Activated naive CD8-positive, alpha-beta T cell treated with anti-CD3 and anti-CD28 coated beads, Interleukin-2, amount 50 U/mL, for 16 hours (primary cell): ENCODE results near the gene BRD1.

ENCODE experiments used
- DNase-seq: peaks from one replicate; pipeline ENCODE4 v3.0.0-alpha.2; 2020; ENCODE audit warnings: low read depth, low spot score

BRD1 gene

DNA sequence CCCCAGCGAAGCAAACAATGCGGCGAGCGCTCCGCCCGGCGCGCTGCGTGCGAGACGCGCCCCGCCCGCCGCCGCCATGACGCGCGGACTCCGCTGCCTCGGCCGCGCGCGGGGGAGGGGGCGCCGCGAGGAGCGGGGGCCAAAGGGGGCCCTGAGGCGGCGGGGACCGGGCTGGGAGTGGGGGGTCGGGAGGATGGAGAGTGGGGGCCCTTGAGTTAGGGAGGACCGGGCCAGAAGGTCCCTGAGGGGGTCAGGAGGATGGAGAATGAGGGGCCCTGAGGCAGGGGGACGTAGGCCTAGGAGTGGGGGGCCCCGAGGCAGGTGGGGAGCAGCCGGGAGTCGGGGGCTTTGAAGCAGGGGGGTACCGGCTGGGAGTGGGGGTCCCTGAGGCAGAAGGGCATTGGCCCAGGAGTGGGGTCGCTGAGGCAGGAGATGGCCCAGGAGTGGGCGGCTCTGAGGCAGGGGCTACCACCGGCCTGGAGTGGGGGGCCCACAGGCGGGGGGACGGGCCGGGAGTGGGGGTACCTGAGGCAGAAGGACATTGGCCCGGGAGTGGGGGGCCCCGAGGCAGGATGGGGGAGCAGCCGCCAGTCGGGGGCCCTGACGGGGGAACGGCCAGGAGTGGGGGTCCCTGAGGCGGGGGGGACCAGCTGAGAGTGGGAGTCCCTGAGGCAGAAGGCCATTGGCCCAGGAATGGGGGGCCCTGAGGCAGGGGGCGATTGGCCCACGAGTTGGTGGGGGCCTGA is at the start of gene BRD1:
BRD1 (minus strand) TSS at position 21 of the 746 bp plus-strand sequence. CDS start 3,556 bp downstream, outside the sequence.
- no peak for DNase-seq

DNA sequence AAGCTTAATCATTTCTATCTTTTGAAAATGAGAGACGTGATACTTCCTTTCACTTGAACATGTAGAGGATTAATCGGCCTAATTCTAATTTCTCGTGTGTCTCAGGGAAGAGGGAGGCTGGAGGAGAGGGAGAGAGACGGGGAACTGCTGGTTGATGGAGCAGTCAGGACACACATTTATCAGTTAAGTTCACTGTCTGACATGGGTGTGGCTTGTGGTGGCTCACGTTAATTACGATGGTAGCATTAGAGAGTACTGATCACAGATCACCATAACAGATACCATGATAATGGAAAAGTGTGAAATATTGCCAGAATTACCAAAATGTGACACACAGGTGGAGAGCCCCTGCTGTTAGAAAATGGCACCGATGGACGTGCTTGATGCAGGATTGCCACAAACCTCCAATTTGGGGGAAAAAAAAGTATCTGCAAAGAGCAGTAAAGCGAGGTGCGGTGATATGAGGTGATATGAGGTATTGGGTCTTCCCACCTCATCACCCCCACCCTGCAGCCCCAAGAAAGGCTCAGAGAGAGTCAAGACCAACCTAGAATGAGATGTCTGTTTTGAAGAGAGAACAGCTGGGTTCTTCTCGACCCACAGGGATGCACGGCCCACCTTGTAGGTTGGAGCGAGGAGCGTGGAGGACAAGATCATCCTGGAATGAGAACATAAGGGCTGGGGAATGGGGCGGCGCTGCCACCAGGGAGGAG is 45.7 kb upstream of the BRD1 start:
- no peak for DNase-seq

DNA sequence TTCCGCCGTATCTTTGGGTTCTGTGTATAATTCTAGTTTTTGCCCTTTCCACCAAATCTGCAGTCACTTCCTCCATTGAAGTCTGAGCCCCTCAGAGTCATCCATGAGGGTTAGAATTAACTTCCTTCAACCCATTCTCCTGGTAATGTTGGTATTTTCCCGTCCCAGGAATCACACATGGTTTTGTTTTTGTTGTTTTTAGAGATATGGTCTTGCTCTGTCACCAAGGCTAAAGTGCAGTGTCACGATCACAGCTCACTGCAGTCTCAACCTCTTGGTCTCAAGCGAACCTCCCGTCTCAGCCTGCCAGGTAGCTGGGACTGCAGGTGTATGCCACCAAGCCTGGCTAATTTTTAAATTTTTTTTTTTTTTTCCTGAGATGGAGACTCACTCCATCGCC is 44.7 kb upstream of the BRD1 start:
- no peak for DNase-seq

DNA sequence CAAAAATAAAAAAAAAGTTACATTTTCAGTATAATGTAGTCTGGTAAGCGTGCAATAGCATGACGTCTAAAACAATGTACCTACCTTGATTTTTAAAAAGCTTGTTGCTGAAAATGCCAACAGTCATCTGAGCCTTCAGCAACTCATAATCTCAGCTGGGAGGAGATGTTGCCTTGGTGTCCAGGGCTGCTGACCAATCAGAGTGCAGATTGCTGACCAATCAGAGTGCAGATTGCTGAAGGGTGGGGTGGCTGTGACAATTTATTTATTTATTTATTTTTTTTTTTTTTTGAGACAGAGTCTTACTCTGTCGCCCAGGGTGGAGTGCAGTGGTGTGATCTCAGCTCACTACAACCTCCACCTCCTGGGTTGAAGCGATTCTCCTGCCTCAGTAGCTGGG is 43.8 kb upstream of the BRD1 start:
- DNase-seq, result no peak

DNA sequence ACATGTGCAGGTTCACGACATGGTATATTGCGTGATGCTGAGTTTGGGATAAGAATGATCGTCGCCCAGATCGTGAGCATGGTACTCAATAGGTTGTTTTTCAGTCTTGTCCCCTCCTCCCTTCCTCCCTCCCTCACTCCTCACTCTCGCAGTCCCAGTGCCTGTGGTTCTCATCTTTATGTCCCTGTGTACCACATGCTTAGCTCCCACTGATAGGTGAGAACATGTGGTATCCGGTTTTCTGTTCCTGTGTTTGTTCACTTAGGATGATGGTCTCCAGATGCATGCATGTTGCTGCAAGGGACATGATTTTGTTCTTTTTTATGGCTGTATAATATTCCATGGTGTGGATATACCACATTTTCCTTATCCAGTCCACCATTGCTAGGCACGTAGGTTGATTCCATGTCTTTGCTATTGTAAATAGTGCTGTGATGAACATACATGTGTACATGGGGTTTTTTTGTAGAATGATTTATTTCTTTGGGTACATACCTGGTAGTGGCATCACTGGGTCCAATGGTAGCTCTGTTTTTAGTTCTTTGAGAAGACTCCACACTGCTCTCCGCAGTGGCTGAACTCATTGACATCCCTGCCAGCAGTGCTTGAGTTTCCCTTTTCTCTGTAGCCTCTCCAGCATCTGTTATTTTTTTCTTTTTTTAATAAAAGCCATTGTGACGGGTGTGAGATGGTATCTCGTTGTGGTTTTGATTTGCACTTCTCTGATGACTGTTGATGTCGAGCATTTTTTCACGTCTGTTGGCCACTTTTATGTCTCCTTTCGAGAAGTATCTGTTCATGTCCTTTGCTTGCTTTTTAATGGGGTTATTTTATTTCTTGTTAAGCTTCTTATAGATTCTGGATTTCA is 42.4 kb upstream of the BRD1 start:
- no peak for DNase-seq

GRCh38 chr22:49869086-49869830 is 41.6 kb upstream of the BRD1 start:
- no peak for DNase-seq

- DNase-seq, result no peak
These were observed 39.9 kb upstream of the BRD1 start for GRCh38 chr22:49867303-49868265.

- no peak for DNase-seq
These were observed 39.0 kb upstream of the BRD1 start for GRCh38 chr22:49866646-49867045.

- no peak for DNase-seq
These were observed 38.5 kb upstream of the BRD1 start for GRCh38 chr22:49866134-49866533.

DNA sequence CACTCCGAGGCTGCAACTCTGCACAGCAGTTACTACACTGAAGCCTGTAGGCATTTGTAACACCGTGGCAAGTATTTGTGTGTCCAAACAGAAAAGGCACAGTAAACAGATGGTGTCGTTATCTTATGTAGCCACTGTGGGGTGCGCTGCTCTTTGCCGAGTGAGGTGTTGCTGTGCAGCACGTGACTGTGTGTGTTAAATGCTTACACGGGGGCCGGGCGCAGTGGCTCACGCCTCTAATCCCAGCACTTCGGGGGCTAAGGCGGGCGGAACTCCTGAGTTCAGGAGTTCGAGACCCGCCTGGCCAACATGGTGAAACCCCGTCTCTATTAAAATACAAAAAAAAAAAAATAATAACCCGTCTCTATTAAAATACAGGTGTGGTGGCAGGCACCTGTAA is 37.5 kb upstream of the BRD1 start:
- no peak for DNase-seq

DNA sequence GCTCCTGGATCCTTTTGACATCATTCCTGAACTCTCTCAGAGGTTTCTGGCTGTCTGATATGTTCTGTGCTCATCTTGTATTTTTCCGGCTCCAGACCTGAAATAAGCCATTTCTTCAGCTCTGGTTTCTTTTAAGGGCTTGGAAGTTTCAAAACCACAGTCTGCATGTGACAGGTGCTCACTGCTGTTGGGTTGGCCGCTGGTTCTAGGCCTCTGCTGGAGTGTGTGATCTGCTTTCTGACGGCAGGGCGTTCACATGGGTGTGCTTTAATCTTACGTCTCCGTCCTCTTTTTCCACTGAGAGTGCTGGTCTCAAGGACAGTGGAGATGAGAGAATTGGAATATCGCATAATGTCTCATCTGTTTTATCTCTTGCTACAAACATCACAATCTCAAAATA is 36.3 kb upstream of the BRD1 start:
- DNase-seq, result no peak

DNA sequence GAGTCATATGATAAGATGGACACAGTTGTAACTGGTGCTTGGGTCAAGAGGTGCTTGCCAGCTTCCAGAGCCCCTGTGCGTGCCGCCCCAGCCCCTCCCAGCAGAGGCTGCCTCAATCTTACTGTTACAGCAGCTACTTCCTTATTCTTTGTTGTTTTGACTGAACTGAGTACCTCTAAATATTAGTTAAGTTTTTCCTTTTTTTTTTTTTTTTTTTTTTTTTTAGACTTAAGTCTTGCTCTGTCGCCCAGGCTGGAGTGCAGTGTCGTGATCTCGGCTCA is 34.8 kb upstream of the BRD1 start:
- no peak for DNase-seq

DNA sequence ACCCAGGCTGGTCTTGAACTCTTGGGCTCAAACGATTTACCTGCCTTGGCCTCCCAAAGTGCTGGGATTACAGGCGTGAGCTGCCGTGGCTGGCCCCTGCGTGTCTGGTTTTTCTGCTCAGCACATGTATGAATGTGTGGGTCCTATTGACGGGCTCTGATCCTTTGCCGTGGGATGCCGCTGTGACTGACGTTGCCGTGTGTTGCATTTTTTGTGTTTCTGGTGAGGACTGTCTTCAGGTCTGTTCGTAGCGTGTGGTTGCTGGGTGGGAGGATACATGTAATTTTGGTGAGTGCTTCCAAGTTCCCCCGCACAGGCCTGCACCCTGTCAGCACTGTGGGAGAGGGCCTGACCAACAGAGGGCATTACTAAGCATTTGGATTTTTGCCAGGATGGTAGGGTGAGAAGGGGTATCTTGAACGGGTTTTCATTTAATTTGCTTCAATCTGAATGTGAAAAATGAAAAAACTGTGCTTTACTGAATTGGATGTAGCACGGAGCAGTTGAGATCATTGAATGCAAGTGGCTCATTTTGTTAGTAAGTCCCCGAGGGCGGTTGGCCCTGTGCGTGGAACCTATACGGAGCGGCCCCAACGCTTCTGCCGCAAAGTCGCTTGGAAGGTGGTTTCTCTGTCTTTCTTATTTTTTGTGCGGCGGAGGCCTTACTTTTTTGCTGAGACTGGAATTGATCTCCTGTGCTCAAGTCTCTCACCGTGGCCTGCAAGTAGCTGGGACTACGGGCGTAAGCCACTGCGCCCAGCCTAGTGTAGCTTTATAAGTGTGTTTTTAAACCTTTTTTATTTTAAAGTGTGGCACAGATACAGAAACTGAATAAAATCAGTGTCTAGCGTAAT is 34.2 kb upstream of the BRD1 start:
- DNase-seq, result no peak

DNA sequence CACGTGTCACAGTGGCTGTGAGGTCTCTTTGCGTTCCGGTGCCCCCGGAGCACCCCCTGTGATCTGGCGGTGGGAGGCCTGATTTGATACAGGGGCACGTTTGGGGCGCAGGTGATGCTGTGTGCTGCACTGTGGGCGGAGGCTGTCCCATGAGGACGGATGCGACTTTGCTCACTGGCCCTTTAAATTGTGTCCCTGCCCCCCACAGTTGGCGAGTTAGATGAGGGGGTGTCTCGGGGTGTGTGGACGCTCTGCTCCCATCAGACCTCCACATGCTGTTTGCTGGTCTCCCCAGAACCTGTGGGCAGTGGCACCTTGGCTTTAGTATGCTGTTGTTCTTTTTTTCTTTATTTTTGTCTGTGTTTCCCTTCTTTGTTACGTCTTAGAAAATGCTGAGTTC is 31.2 kb upstream of the BRD1 start:
- no peak for DNase-seq

- DNase-seq, result no peak
These were observed 29.3 kb upstream of the BRD1 start for GRCh38 chr22:49856766-49857618.

DNA sequence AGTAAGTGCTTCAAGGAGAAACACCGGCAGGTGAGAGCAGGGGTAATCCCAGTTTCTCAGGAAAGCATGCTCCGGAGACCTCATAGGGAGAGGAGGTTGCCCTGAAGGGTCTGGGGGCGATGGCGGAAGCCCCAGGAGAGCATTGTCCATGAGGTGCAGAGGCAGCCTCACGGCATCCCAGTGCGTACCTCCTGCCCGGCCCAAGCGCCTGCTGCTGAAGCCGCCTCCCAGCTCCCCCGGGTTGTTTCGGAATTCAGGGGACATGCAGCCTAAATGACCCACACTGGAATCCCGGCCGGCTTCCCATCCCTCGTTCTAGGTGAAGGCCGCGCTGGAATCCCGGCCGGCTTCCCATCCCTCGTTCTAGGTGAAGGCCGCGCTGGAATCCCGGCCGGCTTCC is 28.7 kb upstream of the BRD1 start:
- DNase-seq, result no peak

DNA sequence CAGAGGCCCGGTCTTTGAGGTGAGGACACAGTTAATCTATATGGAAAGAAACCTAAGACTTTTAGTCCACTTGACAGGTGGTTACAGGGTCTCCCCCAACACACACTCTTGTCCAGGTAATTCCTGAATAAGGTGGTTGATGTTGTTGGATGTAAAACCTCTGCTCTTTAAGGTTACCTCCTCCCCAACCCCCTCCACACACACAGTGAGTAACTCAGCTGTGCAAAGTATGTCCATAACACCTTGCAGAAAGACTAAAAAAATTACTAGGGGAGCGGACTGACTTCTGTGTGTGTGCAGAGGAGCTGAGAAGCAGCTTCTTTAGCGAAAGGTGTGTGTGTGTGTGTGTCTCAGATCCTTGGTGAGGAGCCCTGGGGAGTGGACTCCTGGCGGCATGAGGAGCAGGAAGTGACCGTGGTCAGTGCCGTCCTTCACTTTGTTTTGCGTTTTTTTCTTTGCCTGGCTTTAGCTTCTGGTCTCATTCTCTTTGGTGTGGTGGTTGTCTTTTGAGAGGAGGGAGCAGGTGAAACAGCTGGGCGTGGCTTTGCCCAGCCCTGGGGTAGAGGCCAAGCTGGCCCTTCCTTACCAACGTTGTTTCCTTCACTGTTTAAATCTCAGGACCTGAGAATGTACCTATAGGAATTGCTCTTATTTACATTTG is 27.7 kb upstream of the BRD1 start:
- no peak for DNase-seq
